ENCODE results near the gene PTPN11.

DNA sequence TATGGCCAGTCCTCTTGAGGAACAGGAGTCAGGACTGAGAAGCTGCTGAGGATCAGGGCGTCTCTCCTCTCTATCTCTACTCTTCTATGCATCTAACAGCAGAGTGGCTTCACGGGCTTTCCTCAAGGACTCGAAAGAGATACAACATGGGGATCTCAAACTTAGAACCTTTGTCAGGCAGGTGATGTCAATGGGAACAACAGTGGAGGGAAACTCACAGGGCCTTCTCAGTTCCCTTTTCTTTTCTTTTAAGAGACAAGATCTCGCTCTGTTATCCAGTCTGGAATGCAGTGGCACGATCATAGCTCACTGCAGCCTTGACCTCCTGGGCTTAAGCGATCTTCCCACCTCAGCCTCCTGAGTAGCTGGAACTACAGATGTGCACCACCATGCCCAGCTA lies 127.6 kb downstream of the PTPN11 start:
- no peak for TF ChIP-seq GATA2 (IDR thresholded peaks at IDR 0.05; ENCODE audit: low read depth, low read length)
- no peak for TF ChIP-seq GATA3 (IDR thresholded peaks at IDR 0.05; ENCODE audit: low read depth, low read length)
